Tibial artery (tissue), 4 donors: Measurements from ENCODE around the gene EAF1.
"Not testable (repeated sequence)": the region's sequence is repeated elsewhere in the genome, so short reads cannot be mapped to it uniquely, and the experiment has no call there.

Source experiments
- DNase-seq, 2 donors: peaks; one replicate each; pipeline ENCODE4 v3.0.0-alpha.2; 2019
- H3K27ac ChIP-seq, 2 donors: fragments of 200-600 bp; sonication (generic) in 1 of 2; 1 replicate in 1 of 2; 2 replicates in 1 of 2; pipeline ENCODE4 v1.5.1; 2018 to 2019; ENCODE audit warnings: mild to moderate bottlenecking in 1 of 2
- H3K27me3 ChIP-seq, 2 donors: fragments of 200-600 bp; sonication (generic) in 1 of 2; one replicate each; pipeline versions ENCODE4 v1.5.1 to v1.6.0; 2016 to 2019
- H3K36me3 ChIP-seq, 3 donors: fragments of 200-600 bp; sonication (generic) in 2 of 3; one replicate each; pipeline ENCODE4 v1.5.1; 2016 to 2019; ENCODE audit warnings: mild to moderate bottlenecking in 2 of 3
- H3K4me1 ChIP-seq, 4 donors: fragments of 200-600 bp; sonication (generic) in 2 of 4; 1 replicate in 3 of 4; 2 replicates in 1 of 4; pipeline ENCODE4 v1.5.1; 2016 to 2019
- H3K4me3 ChIP-seq, 2 donors: fragments of 200-600 bp; sonication (generic) in 1 of 2; 1 replicate in 1 of 2; 2 replicates in 1 of 2; pipeline ENCODE4 v1.5.1; 2018 to 2019; ENCODE audit warnings: mild to moderate bottlenecking in 2 of 2
- H3K9me3 ChIP-seq, 3 donors: fragments of 200-600 bp; sonication (generic) in 1 of 3; one replicate each; pipeline ENCODE4 v1.5.1; 2016 to 2019
- intact Hi-C: fragments of 100-400 bp; cut with DNase I; formaldehyde crosslinking; loops from one replicate; pipeline ENCODE4 v1.15.0; 2023; ENCODE audit warnings: low total_unique reads
- TF ChIP-seq, protein P1 (sequence below), 2 experiments: fragments of 200-600 bp in 1 of 2; fragments of 450-650 bp in 1 of 2; IDR thresholded peaks; one replicate each; pipeline ENCODE4 v1.5.1; 2017 to 2019; ENCODE audit warnings: antibody characterized with exemption in 2 of 2, mild to moderate bottlenecking in 1 of 2, moderate library complexity in 1 of 2

EAF1 gene

DNA sequence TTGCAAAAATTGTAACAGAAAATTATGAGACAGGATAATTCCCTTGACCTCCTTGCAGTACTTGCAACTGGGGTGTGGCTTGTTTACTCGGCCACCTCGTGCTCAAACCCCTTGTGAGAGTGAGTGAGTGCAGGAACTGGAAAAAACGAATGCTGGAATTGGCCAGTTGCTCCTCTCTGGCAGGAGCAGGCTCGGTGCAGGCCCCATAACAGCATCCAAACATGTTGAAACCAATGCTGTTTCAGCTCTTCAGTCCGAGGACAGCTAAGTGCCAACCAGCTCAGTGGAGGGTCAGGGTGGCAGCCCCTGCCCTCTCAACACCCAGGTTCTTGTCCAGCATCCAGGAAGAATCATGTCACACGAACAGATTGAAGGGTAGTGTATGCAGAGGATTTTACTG, 36.9 kb upstream of the EAF1 start:
- peaks cover 0 to 12% (median 6%) of the 10 kb centered on the region in 3 donors for H3K9me3 ChIP-seq
- no peaks in the 10 kb centered on the region for H3K27me3 ChIP-seq
- TF ChIP-seq, protein P1, sequence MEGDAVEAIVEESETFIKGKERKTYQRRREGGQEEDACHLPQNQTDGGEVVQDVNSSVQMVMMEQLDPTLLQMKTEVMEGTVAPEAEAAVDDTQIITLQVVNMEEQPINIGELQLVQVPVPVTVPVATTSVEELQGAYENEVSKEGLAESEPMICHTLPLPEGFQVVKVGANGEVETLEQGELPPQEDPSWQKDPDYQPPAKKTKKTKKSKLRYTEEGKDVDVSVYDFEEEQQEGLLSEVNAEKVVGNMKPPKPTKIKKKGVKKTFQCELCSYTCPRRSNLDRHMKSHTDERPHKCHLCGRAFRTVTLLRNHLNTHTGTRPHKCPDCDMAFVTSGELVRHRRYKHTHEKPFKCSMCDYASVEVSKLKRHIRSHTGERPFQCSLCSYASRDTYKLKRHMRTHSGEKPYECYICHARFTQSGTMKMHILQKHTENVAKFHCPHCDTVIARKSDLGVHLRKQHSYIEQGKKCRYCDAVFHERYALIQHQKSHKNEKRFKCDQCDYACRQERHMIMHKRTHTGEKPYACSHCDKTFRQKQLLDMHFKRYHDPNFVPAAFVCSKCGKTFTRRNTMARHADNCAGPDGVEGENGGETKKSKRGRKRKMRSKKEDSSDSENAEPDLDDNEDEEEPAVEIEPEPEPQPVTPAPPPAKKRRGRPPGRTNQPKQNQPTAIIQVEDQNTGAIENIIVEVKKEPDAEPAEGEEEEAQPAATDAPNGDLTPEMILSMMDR (IDR thresholded peaks at IDR 0.05): no peak
- no peak overlapping the region for H3K27ac ChIP-seq
- intact Hi-C loops: no loop called here
- peak in 1 of 2 donors; percentile 32 for DNase-seq
- no peaks in the 10 kb centered on the region for H3K4me1 ChIP-seq
- H3K36me3 ChIP-seq: no peaks in the 10 kb centered on the region
- no peak overlapping the region for H3K4me3 ChIP-seq

- Histone ChIP-seq H3K27ac (no peak overlapping the region), H3K36me3 (no peaks in the 10 kb centered on the region), H3K4me3 (no peak overlapping the region), H3K9me3 (peaks cover 0 to 10% (median 6%) of the 10 kb centered on the region in 3 donors), H3K27me3 (no peaks in the 10 kb centered on the region), H3K4me1 (no peaks in the 10 kb centered on the region)
- intact Hi-C loops: no loop called here
- TF ChIP-seq, protein P1 (IDR thresholded peaks at IDR 0.05): no peak
- no peak for DNase-seq
Observed at GRCh38 chr3:15391007-15391406, 36.4 kb upstream of the EAF1 start.

GRCh38 chr3:15393252-15393651, 34.1 kb upstream of the EAF1 start:
- H3K4me1 ChIP-seq, H3K27me3 ChIP-seq, DNase-seq, H3K4me3 ChIP-seq, H3K27ac ChIP-seq, intact Hi-C loops, H3K9me3 ChIP-seq: not testable (repeated sequence)
- peaks cover 0 to 14% (median 7%) of the 10 kb centered on the region in 3 donors for H3K36me3 ChIP-seq

DNA sequence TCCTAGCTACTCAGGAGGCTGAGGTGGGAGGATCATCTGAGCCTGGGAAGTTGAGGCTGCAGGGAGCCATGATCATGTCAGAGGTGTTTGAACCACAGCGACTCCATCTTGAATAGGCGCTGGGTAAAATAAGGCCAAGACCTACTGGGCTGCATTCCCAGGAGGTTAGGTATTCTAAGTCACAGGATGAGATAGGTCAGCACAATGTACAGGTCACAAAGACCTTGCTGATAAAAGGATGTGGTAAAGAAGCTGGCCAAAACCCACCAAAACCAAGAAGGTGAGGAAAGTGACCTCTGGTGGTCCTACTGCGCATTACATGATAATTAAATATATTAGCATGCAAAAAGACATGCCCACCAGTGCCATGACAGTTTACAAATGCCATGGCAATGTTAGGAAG, 28.7 kb upstream of the EAF1 start:
- intact Hi-C loops, H3K4me3 ChIP-seq: not testable (repeated sequence)
- peaks cover 0 to 14% (median 7%) of the 10 kb centered on the region in 3 donors for H3K36me3 ChIP-seq

GRCh38 chr3:15399970-15400369, 27.4 kb upstream of the EAF1 start:
- no peaks in the 10 kb centered on the region for H3K4me1 ChIP-seq
- no peaks in the 10 kb centered on the region for H3K9me3 ChIP-seq
- no peaks in the 10 kb centered on the region for H3K27me3 ChIP-seq
- H3K36me3 ChIP-seq: peaks cover 0 to 14% (median 7%) of the 10 kb centered on the region in 3 donors
- DNase-seq: no peak
- no peak overlapping the region for H3K27ac ChIP-seq
- intact Hi-C loops: no loop called here
- H3K4me3 ChIP-seq: no peak overlapping the region
- TF ChIP-seq, protein P1 (IDR thresholded peaks at IDR 0.05): no peak

More for the DNA sequence above, 28.7 kb upstream of the EAF1 start:
- DNase-seq, H3K9me3 ChIP-seq, H3K27me3 ChIP-seq, H3K4me1 ChIP-seq, H3K27ac ChIP-seq: not testable (repeated sequence)

GRCh38 chr3:15401936-15402335, 25.5 kb upstream of the EAF1 start:
- Histone ChIP-seq H3K27ac (no peak overlapping the region), H3K36me3 (peaks cover 0 to 10% (median 4%) of the 10 kb centered on the region in 3 donors), H3K27me3 (no peaks in the 10 kb centered on the region), H3K4me3 (no peak overlapping the region), H3K4me1 (no peaks in the 10 kb centered on the region), H3K9me3 (no peaks in the 10 kb centered on the region)
- DNase-seq: no peak
- TF ChIP-seq, protein P1 (IDR thresholded peaks at IDR 0.05): no peak
- intact Hi-C loops: no loop called here

DNA sequence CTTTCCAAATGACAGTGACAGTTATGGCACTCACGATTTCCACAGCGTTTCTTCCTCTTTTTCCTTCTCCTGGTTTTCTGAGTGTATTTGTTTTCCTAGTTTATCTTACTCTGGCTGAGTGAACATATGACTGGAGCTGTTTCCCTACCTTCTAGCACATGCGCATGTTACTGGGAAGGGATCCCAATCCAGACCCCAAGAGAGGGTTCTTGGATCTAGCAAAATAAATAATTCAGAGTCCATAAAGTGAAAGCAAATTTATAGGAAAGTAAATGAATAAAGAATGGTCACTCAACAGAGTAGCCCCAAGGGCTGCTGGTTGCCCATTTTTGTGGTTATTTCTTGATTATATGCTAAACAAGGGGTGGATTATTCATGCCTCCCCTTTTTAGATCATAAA, 23.9 kb upstream of the EAF1 start:
- intact Hi-C loops: no loop called here
- Histone ChIP-seq H3K4me3 (no peak overlapping the region), H3K9me3 (no peaks in the 10 kb centered on the region), H3K27me3 (no peaks in the 10 kb centered on the region), H3K36me3 (peaks cover 0 to 3% (median 0%) of the 10 kb centered on the region in 3 donors), H3K27ac (no peak overlapping the region), H3K4me1 (no peaks in the 10 kb centered on the region)
- DNase-seq: no peak
- TF ChIP-seq, protein P1 (IDR thresholded peaks at IDR 0.05): no peak
